Measurements from ENCODE around the gene GAS6.
"Not testable (repeated sequence)": the region's sequence is repeated elsewhere in the genome, so short reads cannot be mapped to it uniquely, and the experiment has no call there.

Gene GAS6

GRCh38 chr13:113869263-113869662, 5.4 kb upstream of the GAS6 start:
- H3K4me2 ChIP-seq (ENCODE audit: low read depth, low read length): no peak overlapping the region
- TF ChIP-seq CTCF (IDR thresholded peaks at IDR 0.05; ENCODE audit: low read length) (no peak), EZH2 (optimal IDR thresholded peaks at IDR 0.05; ENCODE audit: low read depth, low read length) (no peak), EZH2phosphoT487 (IDR thresholded peaks at IDR 0.05; ENCODE audit: low read length) (no peak)
- H3K36me3 ChIP-seq (replicated peaks; ENCODE audit: insufficient read depth, low read length): no peaks in the 10 kb centered on the region
- H4K20me1 ChIP-seq (ENCODE audit: insufficient read depth, low read length): no peaks in the 10 kb centered on the region
- no peaks in the 10 kb centered on the region for H3K9me3 ChIP-seq (replicated peaks; ENCODE audit: insufficient read depth, low read length)
- H3F3A ChIP-seq (ENCODE audit: insufficient read depth, low read length): peaks cover 4% of the 10 kb centered on the region; the same call in 1 of the 2 replicates
- DNase-seq: peak; percentile 2
- H2AFZ ChIP-seq (ENCODE audit: low read length): no peak overlapping the region
- no peaks in the 10 kb centered on the region for H3K4me1 ChIP-seq (ENCODE audit: low read length)
- peaks cover 6% of the 10 kb centered on the region for H3K79me2 ChIP-seq (ENCODE audit: low read length)
- H3K4me3 ChIP-seq (ENCODE audit: low read length): no peak overlapping the region
- no peak overlapping the region for H3K9ac ChIP-seq (ENCODE audit: low read length)
- no peaks in the 10 kb centered on the region for H3K9me2 ChIP-seq (replicated peaks; ENCODE audit: insufficient read depth, low read length)
- H3K27me3 ChIP-seq (replicated peaks; ENCODE audit: insufficient read depth, low read length): no peaks in the 10 kb centered on the region
- H3K27ac ChIP-seq (ENCODE audit: low read length): no peak overlapping the region

- H3K4me1 ChIP-seq (ENCODE audit: low read length); H3K27me3 ChIP-seq (replicated peaks; ENCODE audit: insufficient read depth, low read length); H3F3A ChIP-seq (ENCODE audit: insufficient read depth, low read length); H3K4me2 ChIP-seq (ENCODE audit: low read depth, low read length); H3K4me3 ChIP-seq (ENCODE audit: low read length); H4K20me1 ChIP-seq (ENCODE audit: insufficient read depth, low read length); H2AFZ ChIP-seq (ENCODE audit: low read length); H3K27ac ChIP-seq (ENCODE audit: low read length); H3K9me3 ChIP-seq (replicated peaks; ENCODE audit: insufficient read depth, low read length); H3K36me3 ChIP-seq (replicated peaks; ENCODE audit: insufficient read depth, low read length); H3K9me2 ChIP-seq (replicated peaks; ENCODE audit: insufficient read depth, low read length); H3K9ac ChIP-seq (ENCODE audit: low read length): not testable (repeated sequence)
- peak; percentile 3 for DNase-seq
- H3K79me2 ChIP-seq (ENCODE audit: low read length): peaks cover 16% of the 10 kb centered on the region
Observed at GRCh38 chr13:113867913-113868312, 4.0 kb upstream of the GAS6 start.

- H3K36me3 ChIP-seq (replicated peaks; ENCODE audit: insufficient read depth, low read length): no peaks in the 10 kb centered on the region
- H3F3A ChIP-seq (ENCODE audit: insufficient read depth, low read length): peaks cover 34% of the 10 kb centered on the region
- peaks cover 41% of the 10 kb centered on the region for H3K79me2 ChIP-seq (ENCODE audit: low read length)
- no peak overlapping the region for H2AFZ ChIP-seq (ENCODE audit: low read length)
- no peak overlapping the region for H3K4me2 ChIP-seq (ENCODE audit: low read depth, low read length)
- H3K27ac ChIP-seq (ENCODE audit: low read length): no peak overlapping the region
- H3K4me1 ChIP-seq (ENCODE audit: low read length): peaks cover 8% of the 10 kb centered on the region
- no peak overlapping the region for H3K9ac ChIP-seq (ENCODE audit: low read length)
- no peaks in the 10 kb centered on the region for H3K9me3 ChIP-seq (replicated peaks; ENCODE audit: insufficient read depth, low read length)
- no peak for TF ChIP-seq EZH2phosphoT487 (IDR thresholded peaks at IDR 0.05; ENCODE audit: low read length)
- TF ChIP-seq CTCF (IDR thresholded peaks at IDR 0.05; ENCODE audit: low read length): no peak
- TF ChIP-seq EZH2 (optimal IDR thresholded peaks at IDR 0.05; ENCODE audit: low read depth, low read length): no peak
- H3K4me3 ChIP-seq (ENCODE audit: low read length): no peak overlapping the region
- no peaks in the 10 kb centered on the region for H3K9me2 ChIP-seq (replicated peaks; ENCODE audit: insufficient read depth, low read length)
- DNase-seq: peak; percentile 1
- no peaks in the 10 kb centered on the region for H4K20me1 ChIP-seq (ENCODE audit: insufficient read depth, low read length)
- H3K27me3 ChIP-seq (replicated peaks; ENCODE audit: insufficient read depth, low read length): no peaks in the 10 kb centered on the region
Observed at GRCh38 chr13:113865427-113865826, 1.6 kb upstream of the GAS6 start.

- Histone ChIP-seq H3K4me2 (ENCODE audit: low read depth, low read length) (peak overlapping the region; percentile 97), H3K4me3 (ENCODE audit: low read length) (peak overlapping the region; percentile 75), H3K27ac (ENCODE audit: low read length) (peak overlapping the region; percentile 50; the same call in 1 of the 2 replicates), H4K20me1 (ENCODE audit: insufficient read depth, low read length) (no peaks in the 10 kb centered on the region), H3K9me3 (replicated peaks; ENCODE audit: insufficient read depth, low read length) (no peaks in the 10 kb centered on the region), H3K4me1 (ENCODE audit: low read length) (peaks cover 18% of the 10 kb centered on the region), H3K27me3 (replicated peaks; ENCODE audit: insufficient read depth, low read length) (no peaks in the 10 kb centered on the region), H3K9me2 (replicated peaks; ENCODE audit: insufficient read depth, low read length) (no peaks in the 10 kb centered on the region), H3K9ac (ENCODE audit: low read length) (peak overlapping the region; percentile 75), H3K36me3 (replicated peaks; ENCODE audit: insufficient read depth, low read length) (no peaks in the 10 kb centered on the region), H2AFZ (ENCODE audit: low read length) (peak overlapping the region; percentile 54), H3F3A (ENCODE audit: insufficient read depth, low read length) (peaks cover 45% of the 10 kb centered on the region), H3K79me2 (ENCODE audit: low read length) (peaks cover 51% of the 10 kb centered on the region)
- TF ChIP-seq EZH2phosphoT487 (IDR thresholded peaks at IDR 0.05; ENCODE audit: low read length) (no peak), CTCF (IDR thresholded peaks at IDR 0.05; ENCODE audit: low read length) (no peak), EZH2 (optimal IDR thresholded peaks at IDR 0.05; ENCODE audit: low read depth, low read length) (no peak)
- no peak for DNase-seq
Observed at GRCh38 chr13:113864273-113864890, 506 bp upstream of the GAS6 start.
